Embryonic facial prominence (tissue), 1 donor: Measurements from ENCODE around the gene SERTAD4.
"Not testable (repeated sequence)": the region's sequence is repeated elsewhere in the genome, so short reads cannot be mapped to it uniquely, and the experiment has no call there.

Experiments used
- DNase-seq: peaks from one replicate; pipeline ENCODE4 v3.0.0-alpha.2; 2016; ENCODE audit errors: extremely low spot score

The SERTAD4 gene

GRCh38 chr1:210232511-210233215 lies at the start of gene SERTAD4:
Gene SERTAD4, plus strand, starts transcription at chr1:210232796. Its CDS starts 5,165 bp downstream, at chr1:210237961.
- DNase-seq: peak; percentile 48

DNA sequence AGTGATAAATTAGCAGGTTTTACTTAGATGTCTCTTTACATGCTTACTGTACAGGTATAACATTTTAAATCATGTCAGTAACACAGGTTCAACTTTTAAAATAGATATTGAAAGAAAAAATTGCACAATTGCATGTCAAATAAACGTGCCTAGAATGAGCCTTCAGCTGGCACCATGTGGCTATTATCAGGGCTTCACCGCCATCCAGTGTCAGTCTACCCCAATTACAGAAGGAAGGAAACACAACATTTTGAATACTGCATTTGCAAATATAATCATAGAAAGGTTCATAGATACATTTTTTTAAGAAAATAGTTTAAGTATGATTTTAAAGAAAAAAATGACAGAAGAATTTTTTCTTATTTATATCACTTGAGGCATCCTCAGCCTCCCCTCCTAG lies 47.5 kb upstream of the SERTAD4 start:
- DNase-seq: no peak

- DNase-seq: not testable (repeated sequence)
These were observed 44.6 kb upstream of the SERTAD4 start for GRCh38 chr1:210187849-210188606.

DNA sequence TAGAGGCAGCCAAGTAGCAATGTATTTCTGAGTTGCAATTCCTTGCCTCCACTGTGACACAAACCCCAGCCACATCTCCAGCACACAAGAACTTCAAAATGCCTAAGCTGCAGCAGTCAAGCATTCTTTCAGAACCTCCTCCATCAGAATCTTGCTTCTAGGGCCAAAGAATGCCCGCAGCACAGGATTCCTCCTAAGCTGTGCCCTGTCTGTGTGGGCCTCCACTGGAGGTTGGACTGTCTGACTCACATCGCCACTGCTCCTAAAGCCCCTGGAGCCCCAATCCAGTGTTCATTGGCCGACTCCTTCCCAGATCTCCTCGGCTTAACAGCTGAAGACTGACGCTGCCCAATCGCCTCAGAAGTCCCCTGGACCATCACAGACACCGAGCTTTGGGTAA lies 43.2 kb upstream of the SERTAD4 start:
- no peak for DNase-seq

- DNase-seq: no peak
These were observed 36.9 kb upstream of the SERTAD4 start for GRCh38 chr1:210195635-210196160.

DNA sequence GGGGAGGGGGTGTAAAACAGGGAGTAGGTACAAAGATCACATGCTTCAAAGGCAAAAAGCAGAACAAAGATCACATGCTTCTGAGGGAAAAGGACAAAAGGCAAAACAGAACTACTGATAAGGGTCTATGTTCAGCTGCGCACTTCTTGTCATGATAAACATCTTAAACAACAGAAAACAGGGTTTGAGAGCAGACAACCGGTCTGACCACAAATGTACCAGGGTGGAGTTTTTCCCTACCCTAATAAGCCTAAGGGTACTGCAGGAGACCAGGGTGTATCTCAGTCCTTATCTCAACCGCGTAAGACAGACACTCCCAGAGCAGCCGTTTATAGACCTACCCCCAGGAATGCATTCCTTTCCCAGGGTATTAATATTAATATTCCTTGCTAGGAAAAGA lies 36.3 kb upstream of the SERTAD4 start:
- not testable (repeated sequence) for DNase-seq

- no peak for DNase-seq
These were observed 33.8 kb upstream of the SERTAD4 start for GRCh38 chr1:210198840-210199239.

DNA sequence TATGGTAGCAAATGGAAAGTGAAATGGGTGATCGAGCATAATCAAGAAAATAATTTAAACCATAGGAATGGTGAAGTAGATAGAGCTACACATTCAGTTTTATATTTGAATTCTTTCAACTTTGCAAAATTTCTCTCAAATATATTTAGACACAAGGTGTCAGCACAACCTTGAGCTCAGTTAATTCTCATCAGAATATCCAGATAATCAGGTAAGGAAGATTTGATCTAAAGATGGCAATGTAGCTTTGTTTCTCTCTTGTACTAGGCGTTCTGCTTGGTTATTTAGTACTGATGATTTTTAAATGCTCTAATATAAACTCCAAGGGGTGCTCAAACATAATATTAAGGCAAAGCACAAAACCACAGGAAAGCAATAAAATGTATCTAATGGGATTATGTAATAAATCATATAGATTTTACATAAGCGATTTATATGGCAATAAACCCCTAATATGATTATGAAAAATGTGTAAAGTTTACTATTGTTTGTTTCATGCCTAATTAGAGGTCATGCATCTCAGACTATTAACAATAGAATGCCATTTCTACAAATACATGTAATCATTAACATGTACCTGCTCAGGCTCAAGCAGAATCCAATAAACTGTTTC lies 32.4 kb upstream of the SERTAD4 start:
- no peak for DNase-seq

- no peak for DNase-seq
These were observed 30.9 kb upstream of the SERTAD4 start for GRCh38 chr1:210201681-210202080.

- DNase-seq: no peak
These were observed 24.8 kb upstream of the SERTAD4 start for GRCh38 chr1:210207597-210208450.

DNA sequence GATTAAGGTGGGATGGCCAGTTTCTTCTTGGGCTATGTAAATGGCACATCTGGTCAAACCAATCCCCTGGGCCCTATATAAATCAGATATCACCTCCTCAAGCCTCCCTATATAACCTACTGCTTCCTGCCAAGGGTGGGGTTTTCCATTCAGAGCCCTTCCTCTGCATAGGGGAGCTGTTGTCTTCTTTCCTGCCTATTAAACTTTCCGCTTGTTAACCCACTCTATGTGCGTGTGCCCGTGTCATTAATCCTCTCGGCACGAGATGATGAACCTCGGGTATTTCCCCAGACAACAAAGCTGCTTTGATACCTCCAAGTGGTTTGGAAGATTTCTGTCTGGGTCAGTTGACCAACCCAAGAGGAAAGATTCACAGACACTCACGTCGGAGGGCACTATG lies 19.3 kb upstream of the SERTAD4 start:
- no peak for DNase-seq

- DNase-seq: no peak
These were observed 17.8 kb upstream of the SERTAD4 start for GRCh38 chr1:210214573-210215409.

GRCh38 chr1:210217482-210217881 lies 15.1 kb upstream of the SERTAD4 start:
- DNase-seq: no peak

- no peak for DNase-seq
These were observed 14.5 kb upstream of the SERTAD4 start for GRCh38 chr1:210218047-210218446.

DNA sequence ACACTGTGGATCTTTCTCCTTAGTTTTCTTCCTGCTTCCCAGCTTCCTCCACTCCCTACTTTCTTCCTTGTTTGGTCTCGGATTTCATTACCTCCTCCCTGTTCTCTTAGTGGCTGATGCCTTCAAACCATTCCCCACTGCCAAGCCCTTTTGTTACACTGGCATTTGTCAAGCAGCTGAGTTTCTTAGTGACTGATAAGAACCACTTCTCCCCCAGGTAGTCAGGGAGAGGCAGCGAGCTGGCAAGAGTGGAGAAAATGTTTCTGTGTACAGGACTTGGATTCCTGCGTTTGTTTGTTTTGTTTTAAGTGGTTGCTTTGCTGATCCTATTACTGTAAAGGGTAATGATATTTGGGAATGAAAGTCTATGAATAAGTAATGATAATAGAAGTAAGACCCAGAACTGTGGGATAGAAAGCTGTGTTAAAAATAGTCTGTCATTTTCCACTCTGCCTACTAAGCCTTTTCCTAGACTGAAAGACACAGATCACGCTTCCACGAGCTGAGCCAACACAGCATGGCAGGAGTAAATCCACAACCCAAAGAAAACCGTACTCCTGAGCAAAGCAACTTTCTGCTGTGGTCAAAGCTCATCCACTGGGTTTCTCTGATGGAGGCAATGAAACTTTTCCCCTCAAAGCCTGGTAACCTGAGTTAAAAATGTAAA lies 10.1 kb upstream of the SERTAD4 start:
- DNase-seq: no peak

- DNase-seq: no peak
These were observed 9.2 kb upstream of the SERTAD4 start for GRCh38 chr1:210223226-210223904.

GRCh38 chr1:210228158-210228557 lies 4.4 kb upstream of the SERTAD4 start:
- no peak for DNase-seq

GRCh38 chr1:210230149-210230695 lies 2.4 kb upstream of the SERTAD4 start:
- no peak for DNase-seq

DNA sequence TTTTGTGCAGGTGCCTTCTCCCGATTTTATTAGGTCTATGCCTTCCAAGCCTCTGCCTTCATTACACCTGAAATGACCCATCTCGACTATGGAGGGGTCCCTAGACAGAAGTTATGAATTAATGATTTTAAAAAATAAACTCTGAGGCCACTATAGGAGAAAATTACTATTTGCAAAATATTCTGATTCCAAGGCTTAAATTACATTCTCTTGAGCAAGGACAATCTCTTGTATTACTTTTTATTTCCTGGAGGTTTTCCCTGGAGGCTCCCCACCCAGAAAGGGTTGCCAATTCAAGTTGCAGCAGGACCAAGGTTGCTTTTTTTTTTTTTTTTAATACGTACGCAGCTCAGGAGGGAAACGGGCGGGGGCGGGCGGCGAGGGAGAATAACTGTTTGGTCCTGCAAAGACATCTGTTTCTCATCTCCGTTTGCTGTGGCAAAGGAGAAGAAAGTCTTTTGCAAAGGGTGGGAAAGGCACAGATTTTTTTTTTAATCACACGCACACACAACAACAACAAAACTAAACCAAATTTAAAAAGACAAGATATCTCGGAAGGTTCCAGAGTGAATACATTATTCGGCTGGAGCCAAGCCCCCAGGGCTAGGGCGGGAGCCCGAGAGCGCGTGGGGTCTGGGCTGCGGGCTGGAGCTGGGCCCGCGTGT lies 618 bp upstream of the SERTAD4 start:
- peak; percentile 61 for DNase-seq
